ENCODE data around the gene DIDO1.
"Not testable (repeated sequence)": the region's sequence is repeated elsewhere in the genome, so short reads cannot be mapped to it uniquely, and the experiment has no call there.

DIDO1 gene

GRCh38 chr20:62962221-62962879, 36.0 kb upstream of the DIDO1 start:
- no peak for DNase-seq

- DNase-seq = no peak
These were observed 35.5 kb upstream of the DIDO1 start for GRCh38 chr20:62961799-62962198.

- DNase-seq = no peak
These were observed 35.0 kb upstream of the DIDO1 start for GRCh38 chr20:62961310-62961783.

- DNase-seq = not testable (repeated sequence)
These were observed 34.4 kb upstream of the DIDO1 start for GRCh38 chr20:62960446-62961309.

GRCh38 chr20:62959998-62960436, 33.7 kb upstream of the DIDO1 start:
- no peak for DNase-seq

- DNase-seq = no peak
These were observed 33.0 kb upstream of the DIDO1 start for GRCh38 chr20:62959101-62959971.

GRCh38 chr20:62958388-62959100, 32.2 kb upstream of the DIDO1 start:
- DNase-seq = no peak

- DNase-seq = no peak
These were observed 31.1 kb upstream of the DIDO1 start for GRCh38 chr20:62957136-62958117.

GRCh38 chr20:62956387-62957135, 30.3 kb upstream of the DIDO1 start:
- no peak for DNase-seq

GRCh38 chr20:62955519-62956386, 29.4 kb upstream of the DIDO1 start:
- DNase-seq = no peak

GRCh38 chr20:62953839-62954703, 27.8 kb upstream of the DIDO1 start:
- peak; percentile 82 for DNase-seq

GRCh38 chr20:62952968-62953838, 26.9 kb upstream of the DIDO1 start:
- DNase-seq = no peak

GRCh38 chr20:62952373-62952967, 26.2 kb upstream of the DIDO1 start, which contains the start of gene SLC17A9:
Gene SLC17A9 (plus strand): TSS chr20:62952709. CDS start chr20:62952831, 122 bp downstream.
- DNase-seq = peak; percentile 56

GRCh38 chr20:62951896-62952372, 25.6 kb upstream of the DIDO1 start:
- DNase-seq = no peak

- no peak for DNase-seq
These were observed 25.0 kb upstream of the DIDO1 start for GRCh38 chr20:62951143-62951895.

- DNase-seq = no peak
These were observed 24.4 kb upstream of the DIDO1 start for GRCh38 chr20:62950741-62951140.

All from KG1 (cell line).